Kidney (tissue), 14 donors: Measurements from ENCODE around the gene SOX15. TPM values are rescaled to one million over a fixed set of nuclear protein-coding genes. Genes with fewer than 3 reads are reported as not detected.
A peak's percentile ranks its signal among the peaks of the same experiment; 100 is the strongest.

Experiments
- DNase-seq, 5 donors: peaks; one replicate each; pipeline ENCODE4 v3.0.0-alpha.2; 2013 to 2020
- FAIRE-seq: peaks from 2 replicates; lab custom pipeline; 2012; peaks lifted over from hg19 to GRCh38; lab: Jason Lieb, UNC
- H3K27ac ChIP-seq, 2 donors: one replicate each; pipeline ENCODE4 v1.7.0; 2013; ENCODE audit warnings: low read depth in 2 of 2, low read length in 2 of 2, inconsistent platforms in 1 of 2
- H3K27me3 ChIP-seq: one replicate; pipeline ENCODE4 v1.7.1; 2013; ENCODE audit warnings: low read length, inconsistent platforms; ENCODE audit not compliant: control insufficient read depth, insufficient read depth
- H3K36me3 ChIP-seq, 3 donors: one replicate each; pipeline versions ENCODE4 v1.7.0 to v1.7.1; 2013; ENCODE audit warnings: low read length in 3 of 3, control low read depth in 1 of 3, inconsistent platforms in 1 of 3; ENCODE audit not compliant: insufficient read depth in 3 of 3, control insufficient read depth in 2 of 3
- H3K4me1 ChIP-seq, 3 donors: one replicate each; pipeline versions ENCODE4 v1.7.0 to v1.7.1; 2013; ENCODE audit warnings: low read length in 3 of 3, inconsistent platforms in 1 of 3, low read depth in 1 of 3; ENCODE audit not compliant: control insufficient read depth in 2 of 3, insufficient read depth in 2 of 3
- H3K4me3 ChIP-seq, 3 donors: one replicate each; pipeline versions ENCODE4 v1.7.0 to v1.8.1; 2013; ENCODE audit warnings: low read length in 3 of 3, control low read depth in 1 of 3, inconsistent platforms in 1 of 3
- H3K9ac ChIP-seq, 3 donors: one replicate each; pipeline versions ENCODE4 v1.7.0 to v1.7.1; 2013; ENCODE audit warnings: low read length in 3 of 3, control low read depth in 1 of 3, inconsistent platforms in 1 of 3
- H3K9me3 ChIP-seq, 3 donors: one replicate each; pipeline versions ENCODE4 v1.7.0 to v1.7.1; 2013; ENCODE audit warnings: low read length in 3 of 3, control low read depth in 1 of 3, inconsistent platforms in 1 of 3; ENCODE audit not compliant: control insufficient read depth in 2 of 3, insufficient read depth in 1 of 3
- intact Hi-C: fragments of 100-400 bp; cut with DNase I; formaldehyde crosslinking; loops from one replicate; pipeline ENCODE4 v1.11.1; 2022
- polyA plus RNA-seq: library from polyadenylated mRNA; stranded (reverse); fragments of 350-450 nt; fragmentation: Illumina TruSeq; extraction: RNeasy Lipid Tissue Mini Kit (QIAGEN cat#74804); gene quantifications from one replicate; pipeline ENCODE4 v1.2.3, GENCODE V29; 2014; ENCODE audit warnings: low read depth, low replicate concordance; ENCODE audit not compliant: insufficient read depth
- total RNA-seq: library from RNA; stranded (reverse); fragmentation: NEBNext Ultra II Directional; extraction: Animal tissue kit (Norgen Biotek cat#: 25700); gene quantifications from one replicate; pipeline ENCODE4 v1.2.1, GENCODE V29; 2021
- TF ChIP-seq, protein P1 (sequence below): IDR thresholded peaks from 3 replicates; pipeline ENCODE4 v1.5.1; 2012; ENCODE audit warnings: mild to moderate bottlenecking, moderate library complexity, borderline replicate concordance; ENCODE audit not compliant: insufficient read depth; ENCODE audit errors: extremely low read depth
- donor health status: control.
- donor health status: control.
- donor health status: control.
- donor health status: control.
- donor health status: control.
- donor health status: DM: yes; HTN: yes; CAD: no.
- donor health status: Normal renal cell carcinoma (clear cell type).

SOX15 gene
- total and polyA plus RNA-seq, 2 donors from 2014 or later = 0.80 to 0.88 TPM

DNA sequence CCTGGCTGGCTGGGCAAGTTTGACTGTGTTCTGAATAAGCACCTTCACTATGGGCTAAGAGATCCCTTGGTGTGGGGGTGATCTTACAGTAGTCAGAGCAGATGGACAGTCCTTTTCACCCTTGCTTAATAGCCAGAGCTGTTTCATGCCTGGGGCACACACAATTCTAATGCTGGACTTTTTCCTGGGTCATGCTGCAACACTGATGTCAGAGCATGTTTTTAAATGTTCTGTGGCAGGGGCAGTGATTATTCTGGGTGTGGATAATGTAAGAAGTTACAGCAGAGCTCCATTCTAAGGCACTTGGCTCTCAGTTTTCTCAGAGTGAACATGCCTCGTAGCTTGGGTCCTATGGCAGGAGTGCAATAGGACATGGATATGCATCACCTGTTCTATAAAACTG, 14.4 kb downstream of the SOX15 start:
- Histone ChIP-seq H3K4me3 (no peak overlapping the region), H3K4me1 (peaks cover 9 to 37% (median 29%) of the 10 kb centered on the region in 3 donors)

DNA sequence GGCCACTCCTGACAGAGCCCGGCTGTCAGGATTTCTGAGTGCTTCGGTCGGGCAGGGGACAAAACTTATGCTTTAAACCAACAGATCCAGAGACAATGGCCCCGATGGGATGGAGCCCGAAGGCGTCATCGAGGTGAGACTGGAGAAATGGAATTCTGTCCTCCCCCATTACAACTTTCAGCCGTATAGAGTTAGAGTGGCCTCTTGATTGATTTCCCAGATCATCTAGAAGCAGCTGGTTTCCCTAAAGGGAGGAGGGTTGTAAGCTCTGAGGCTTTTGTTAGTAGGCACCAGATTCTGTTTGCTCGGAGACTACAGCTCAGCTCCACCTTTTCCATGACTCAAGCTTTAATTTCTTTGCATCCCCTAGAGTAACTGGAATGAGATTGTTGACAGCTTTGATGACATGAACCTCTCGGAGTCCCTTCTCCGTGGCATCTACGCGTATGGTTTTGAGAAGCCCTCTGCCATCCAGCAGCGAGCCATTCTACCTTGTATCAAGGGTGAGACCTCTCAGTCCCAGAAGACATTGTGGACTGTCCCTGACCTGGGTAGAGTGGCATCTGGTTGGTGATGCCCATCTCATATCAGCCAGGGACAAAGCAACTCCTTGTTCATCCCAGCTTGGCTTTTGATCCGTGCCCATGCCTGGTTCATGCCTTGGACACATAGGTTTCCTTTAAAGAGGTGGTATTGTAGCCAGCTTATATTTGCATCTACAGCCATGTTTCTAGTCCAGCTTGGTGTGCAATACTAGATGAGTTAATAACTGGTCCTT, 15.5 kb downstream of the SOX15 start:
- no peak for DNase-seq
- no peak for FAIRE-seq
- peak overlapping the region; percentile 97 to 98 for H3K27ac ChIP-seq
- H3K4me1 ChIP-seq = peaks cover 9 to 28% (median 18%) of the 10 kb centered on the region in 3 donors
- peaks cover 33 to 66% (median 50%) of the 10 kb centered on the region in 3 donors for H3K36me3 ChIP-seq
- H3K9ac ChIP-seq = peak overlapping the region; percentile 15 to 30 (median 19)
- H3K9me3 ChIP-seq = no peaks in the 10 kb centered on the region
- peak overlapping the region; percentile 59 to 90 (median 74) for H3K4me3 ChIP-seq
- H3K27me3 ChIP-seq = no peaks in the 10 kb centered on the region
- intact Hi-C loops = no loop called here
- TF ChIP-seq, protein P1, sequence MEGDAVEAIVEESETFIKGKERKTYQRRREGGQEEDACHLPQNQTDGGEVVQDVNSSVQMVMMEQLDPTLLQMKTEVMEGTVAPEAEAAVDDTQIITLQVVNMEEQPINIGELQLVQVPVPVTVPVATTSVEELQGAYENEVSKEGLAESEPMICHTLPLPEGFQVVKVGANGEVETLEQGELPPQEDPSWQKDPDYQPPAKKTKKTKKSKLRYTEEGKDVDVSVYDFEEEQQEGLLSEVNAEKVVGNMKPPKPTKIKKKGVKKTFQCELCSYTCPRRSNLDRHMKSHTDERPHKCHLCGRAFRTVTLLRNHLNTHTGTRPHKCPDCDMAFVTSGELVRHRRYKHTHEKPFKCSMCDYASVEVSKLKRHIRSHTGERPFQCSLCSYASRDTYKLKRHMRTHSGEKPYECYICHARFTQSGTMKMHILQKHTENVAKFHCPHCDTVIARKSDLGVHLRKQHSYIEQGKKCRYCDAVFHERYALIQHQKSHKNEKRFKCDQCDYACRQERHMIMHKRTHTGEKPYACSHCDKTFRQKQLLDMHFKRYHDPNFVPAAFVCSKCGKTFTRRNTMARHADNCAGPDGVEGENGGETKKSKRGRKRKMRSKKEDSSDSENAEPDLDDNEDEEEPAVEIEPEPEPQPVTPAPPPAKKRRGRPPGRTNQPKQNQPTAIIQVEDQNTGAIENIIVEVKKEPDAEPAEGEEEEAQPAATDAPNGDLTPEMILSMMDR = no peak

More for the DNA sequence above, 14.4 kb downstream of the SOX15 start:
- Histone ChIP-seq H3K9ac (no peak overlapping the region), H3K36me3 (peaks cover 31 to 61% (median 45%) of the 10 kb centered on the region in 3 donors), H3K9me3 (no peaks in the 10 kb centered on the region), H3K27ac (no peak overlapping the region), H3K27me3 (no peaks in the 10 kb centered on the region)
- TF ChIP-seq, protein P1 = no peak
- no peak for DNase-seq
- intact Hi-C loops = no loop called here
- no peak for FAIRE-seq

DNA sequence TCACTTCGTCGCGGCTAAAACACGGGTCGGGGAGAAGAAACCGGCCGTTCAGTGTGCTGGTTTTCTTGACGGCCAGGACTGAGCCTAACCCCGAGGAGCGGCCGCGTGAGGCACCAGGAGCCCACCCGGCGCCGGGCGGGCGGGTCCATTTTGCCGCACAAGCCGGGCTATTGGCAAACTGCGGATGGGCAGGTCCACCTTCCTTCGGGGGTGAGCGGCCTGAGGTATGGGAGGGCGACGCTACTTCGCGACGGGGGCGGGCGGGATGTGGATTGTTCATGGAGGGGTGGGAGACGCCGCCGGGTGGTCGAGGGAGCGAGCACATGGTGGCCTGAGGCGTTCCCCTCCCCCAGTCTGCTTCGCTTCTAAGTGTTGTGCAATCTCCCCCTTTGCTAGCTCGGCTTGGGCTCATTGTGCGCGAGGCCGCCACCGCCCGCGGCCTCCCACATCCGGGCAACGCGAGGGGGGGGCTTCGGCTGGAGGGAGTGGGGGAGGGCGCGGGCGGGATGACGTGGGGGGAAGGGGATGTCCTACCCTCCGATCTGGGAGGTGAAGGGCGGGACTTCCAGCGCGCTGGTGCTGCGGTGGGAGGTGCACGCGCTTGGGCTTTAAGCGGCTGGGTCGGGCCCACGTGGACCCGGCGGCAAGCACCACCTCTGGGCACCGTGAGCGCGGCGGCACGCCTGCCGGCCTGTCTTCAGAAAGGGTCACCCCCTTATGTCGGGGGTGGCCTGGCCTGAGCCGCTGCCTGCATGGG, 16.4 kb downstream of the SOX15 start:
- peak overlapping the region; percentile 97 to 98 for H3K27ac ChIP-seq
- peak overlapping the region; percentile 74 to 90 (median 82) for H3K4me3 ChIP-seq
- H3K4me1 ChIP-seq = peaks cover 9 to 23% (median 12%) of the 10 kb centered on the region in 3 donors
- DNase-seq = peak; percentile 92 to 97 (median 96)
- peak overlapping the region; percentile 63 to 97 (median 93) for H3K9ac ChIP-seq
- no peak for FAIRE-seq
- intact Hi-C loops = no loop called here
- no peaks in the 10 kb centered on the region for H3K27me3 ChIP-seq
- TF ChIP-seq, protein P1 = no peak
- peaks cover 33 to 59% (median 50%) of the 10 kb centered on the region in 3 donors for H3K36me3 ChIP-seq
- H3K9me3 ChIP-seq = no peaks in the 10 kb centered on the region
